Measurements from ENCODE around the gene COPS3. TPM values are rescaled to one million over a fixed set of nuclear protein-coding genes. Genes with fewer than 3 reads are reported as not detected.

The COPS3 gene
- total RNA-seq, 1 donor from 2014 or later, result 131 TPM

- no peaks in the 10 kb centered on the region for H3K4me1 Mint-ChIP-seq (ENCODE audit: low read depth)
- H3K9me3 Mint-ChIP-seq, result no peaks in the 10 kb centered on the region
- peaks cover 44% of the 10 kb centered on the region for H3K36me3 Mint-ChIP-seq (ENCODE audit: low read depth)
- no peaks in the 10 kb centered on the region for H3K27me3 Mint-ChIP-seq (ENCODE audit: insufficient read depth)
- H3K4me3 Mint-ChIP-seq, result no peak overlapping the region
- H3K27ac Mint-ChIP-seq, result no peak overlapping the region
- intact Hi-C loops (cut with micrococcal nuclease), result no loop called here
- DNase-seq (ENCODE audit: low spot score), result no peak
Observed at GRCh38 chr17:17229416-17230384, 51.3 kb downstream of the COPS3 start.

GRCh38 chr17:17228521-17229279 lies 52.3 kb downstream of the COPS3 start:
- Mint-ChIP-seq H3K36me3 (ENCODE audit: low read depth) (peaks cover 48% of the 10 kb centered on the region), H3K27ac (peak overlapping the region; percentile 13)

GRCh38 chr17:17227608-17228520 lies 53.2 kb downstream of the COPS3 start:
- no peaks in the 10 kb centered on the region for H3K4me1 Mint-ChIP-seq (ENCODE audit: low read depth)
- intact Hi-C loops (cut with micrococcal nuclease), result no loop called here
- H3K4me3 Mint-ChIP-seq, result no peak overlapping the region
- no peak overlapping the region for H3K27ac Mint-ChIP-seq
- peaks cover 54% of the 10 kb centered on the region for H3K36me3 Mint-ChIP-seq (ENCODE audit: low read depth)
- H3K9me3 Mint-ChIP-seq, result no peaks in the 10 kb centered on the region
- DNase-seq (ENCODE audit: low spot score), result no peak
- no peaks in the 10 kb centered on the region for H3K27me3 Mint-ChIP-seq (ENCODE audit: insufficient read depth)

More at GRCh38 chr17:17228521-17229279, 52.3 kb downstream of the COPS3 start:
- no peak for DNase-seq (ENCODE audit: low spot score)
- Mint-ChIP-seq H3K4me3 (no peak overlapping the region), H3K4me1 (ENCODE audit: low read depth) (no peaks in the 10 kb centered on the region), H3K27me3 (ENCODE audit: insufficient read depth) (no peaks in the 10 kb centered on the region), H3K9me3 (no peaks in the 10 kb centered on the region)
- intact Hi-C loops (cut with micrococcal nuclease), result no loop called here

- no peaks in the 10 kb centered on the region for H3K9me3 Mint-ChIP-seq
- H3K36me3 Mint-ChIP-seq (ENCODE audit: low read depth), result peaks cover 52% of the 10 kb centered on the region
- intact Hi-C loops (cut with micrococcal nuclease), result no loop called here
- no peak overlapping the region for H3K27ac Mint-ChIP-seq
- no peak overlapping the region for H3K4me3 Mint-ChIP-seq
- H3K27me3 Mint-ChIP-seq (ENCODE audit: insufficient read depth), result no peaks in the 10 kb centered on the region
- no peak for DNase-seq (ENCODE audit: low spot score)
- no peaks in the 10 kb centered on the region for H3K4me1 Mint-ChIP-seq (ENCODE audit: low read depth)
Observed at GRCh38 chr17:17226451-17227265, 54.4 kb downstream of the COPS3 start.

GRCh38 chr17:17225901-17226300 lies 55.1 kb downstream of the COPS3 start:
- DNase-seq (ENCODE audit: low spot score), result no peak
- H3K4me1 Mint-ChIP-seq (ENCODE audit: low read depth), result no peaks in the 10 kb centered on the region
- no peaks in the 10 kb centered on the region for H3K9me3 Mint-ChIP-seq
- intact Hi-C loops (cut with micrococcal nuclease), result no loop called here
- no peaks in the 10 kb centered on the region for H3K27me3 Mint-ChIP-seq (ENCODE audit: insufficient read depth)
- H3K36me3 Mint-ChIP-seq (ENCODE audit: low read depth), result peaks cover 52% of the 10 kb centered on the region
- H3K27ac Mint-ChIP-seq, result no peak overlapping the region
- no peak overlapping the region for H3K4me3 Mint-ChIP-seq

GRCh38 chr17:17224137-17224536 lies 56.9 kb downstream of the COPS3 start:
- H3K27ac Mint-ChIP-seq, result no peak overlapping the region
- H3K4me1 Mint-ChIP-seq (ENCODE audit: low read depth), result no peaks in the 10 kb centered on the region
- peaks cover 50% of the 10 kb centered on the region for H3K36me3 Mint-ChIP-seq (ENCODE audit: low read depth)
- H3K4me3 Mint-ChIP-seq, result no peak overlapping the region
- H3K27me3 Mint-ChIP-seq (ENCODE audit: insufficient read depth), result no peaks in the 10 kb centered on the region
- intact Hi-C loops (cut with micrococcal nuclease), result no loop called here
- DNase-seq (ENCODE audit: low spot score), result no peak
- no peaks in the 10 kb centered on the region for H3K9me3 Mint-ChIP-seq

GRCh38 chr17:17223736-17224135 lies 57.3 kb downstream of the COPS3 start:
- H3K36me3 Mint-ChIP-seq (ENCODE audit: low read depth), result peaks cover 47% of the 10 kb centered on the region
- no peaks in the 10 kb centered on the region for H3K27me3 Mint-ChIP-seq (ENCODE audit: insufficient read depth)

GRCh38 chr17:17221329-17221728 lies 59.7 kb downstream of the COPS3 start:
- no peak overlapping the region for H3K27ac Mint-ChIP-seq
- no peaks in the 10 kb centered on the region for H3K4me1 Mint-ChIP-seq (ENCODE audit: low read depth)
- peaks cover 60% of the 10 kb centered on the region for H3K36me3 Mint-ChIP-seq (ENCODE audit: low read depth)
- H3K9me3 Mint-ChIP-seq, result no peaks in the 10 kb centered on the region
- H3K27me3 Mint-ChIP-seq (ENCODE audit: insufficient read depth), result no peaks in the 10 kb centered on the region
- H3K4me3 Mint-ChIP-seq, result no peak overlapping the region
- DNase-seq (ENCODE audit: low spot score), result no peak
- intact Hi-C loops (cut with micrococcal nuclease), result no loop called here

More at GRCh38 chr17:17223736-17224135, 57.3 kb downstream of the COPS3 start:
- intact Hi-C loops (cut with micrococcal nuclease), result no loop called here
- Mint-ChIP-seq H3K9me3 (no peaks in the 10 kb centered on the region), H3K27ac (no peak overlapping the region), H3K4me3 (no peak overlapping the region), H3K4me1 (ENCODE audit: low read depth) (no peaks in the 10 kb centered on the region)
- DNase-seq (ENCODE audit: low spot score), result no peak

GRCh38 chr17:17220529-17220928 lies 60.5 kb downstream of the COPS3 start:
- Mint-ChIP-seq H3K27ac (no peak overlapping the region), H3K4me3 (no peak overlapping the region), H3K9me3 (no peaks in the 10 kb centered on the region), H3K27me3 (ENCODE audit: insufficient read depth) (no peaks in the 10 kb centered on the region), H3K36me3 (ENCODE audit: low read depth) (peaks cover 60% of the 10 kb centered on the region), H3K4me1 (ENCODE audit: low read depth) (no peaks in the 10 kb centered on the region)
- intact Hi-C loops (cut with micrococcal nuclease), result no loop called here
- no peak for DNase-seq (ENCODE audit: low spot score)

- Mint-ChIP-seq H3K4me3 (no peak overlapping the region), H3K36me3 (ENCODE audit: low read depth) (peaks cover 48% of the 10 kb centered on the region), H3K27ac (no peak overlapping the region), H3K4me1 (ENCODE audit: low read depth) (no peaks in the 10 kb centered on the region), H3K9me3 (no peaks in the 10 kb centered on the region), H3K27me3 (ENCODE audit: insufficient read depth) (no peaks in the 10 kb centered on the region)
- DNase-seq (ENCODE audit: low spot score), result no peak
- intact Hi-C loops (cut with micrococcal nuclease), result no loop called here
Observed at GRCh38 chr17:17217995-17218394, 63.1 kb downstream of the COPS3 start.

GRCh38 chr17:17216776-17217175 lies 64.3 kb downstream of the COPS3 start:
- H3K4me3 Mint-ChIP-seq, result no peak overlapping the region

GRCh38 chr17:17216236-17216635 lies 64.8 kb downstream of the COPS3 start:
- H3K27me3 Mint-ChIP-seq (ENCODE audit: insufficient read depth), result no peaks in the 10 kb centered on the region
- no peaks in the 10 kb centered on the region for H3K9me3 Mint-ChIP-seq
- intact Hi-C loops (cut with micrococcal nuclease), result no loop called here
- peaks cover 42% of the 10 kb centered on the region for H3K36me3 Mint-ChIP-seq (ENCODE audit: low read depth)
- no peak for DNase-seq (ENCODE audit: low spot score)
- H3K4me1 Mint-ChIP-seq (ENCODE audit: low read depth), result no peaks in the 10 kb centered on the region
- no peak overlapping the region for H3K4me3 Mint-ChIP-seq
- H3K27ac Mint-ChIP-seq, result no peak overlapping the region

More at GRCh38 chr17:17216776-17217175, 64.3 kb downstream of the COPS3 start:
- intact Hi-C loops (cut with micrococcal nuclease), result no loop called here
- Mint-ChIP-seq H3K36me3 (ENCODE audit: low read depth) (peaks cover 45% of the 10 kb centered on the region), H3K27ac (no peak overlapping the region), H3K9me3 (no peaks in the 10 kb centered on the region), H3K4me1 (ENCODE audit: low read depth) (no peaks in the 10 kb centered on the region), H3K27me3 (ENCODE audit: insufficient read depth) (no peaks in the 10 kb centered on the region)
- DNase-seq (ENCODE audit: low spot score), result no peak

All from activated T-helper 1 cell treated with anti-CD3 and anti-CD28 coated beads, Interleukin-12 subunit alpha, Interleukin-12 subunit beta, Interleukin-2, Interleukin-4 antibody, amounts not matched to agents 30 ng/mL and 10 ng/mL and 1 ng/mL, durations not matched to agents 14 hours and 24 hours and 36 hours (primary cell).